CD4-positive, alpha-beta T cell (primary cell): ENCODE measurements around the gene MC2R. TPM values are rescaled to one million over a fixed set of nuclear protein-coding genes. Genes with fewer than 3 reads are reported as not detected.
A peak's percentile ranks its signal among the peaks of the same experiment; 100 is the strongest.

Experiments used
- ATAC-seq: fragments of 200-7000 bp; cut with Tn5 transposase; one replicate; pipeline ENCODE4 v1.10.0; 2022; ENCODE audit warnings: mild to moderate bottlenecking; ENCODE audit not compliant: poor library complexity
- CTCF ChIA-PET: fragments of 350-600 bp; sonication (Branson Sonifier 250); formaldehyde crosslinking; loops from one replicate; lab custom pipeline; 2021; ENCODE audit warnings: antibody characterized with exemption, inconsistent platforms; lab: Charles Lee
- POLR2A ChIA-PET: fragments of 350-600 bp; sonication (Branson Sonifier 250); formaldehyde crosslinking; loops from one replicate; lab custom pipeline; 2021; ENCODE audit warnings: antibody characterized with exemption, inconsistent platforms; lab: Charles Lee
- DNase-seq, 14 experiments: peaks; one replicate each; pipeline ENCODE4 v3.0.0-alpha.2; 2013 to 2020; ENCODE audit warnings: mixed read lengths in 2 of 14
- H3K27ac ChIP-seq, 2 donors: one replicate each; pipeline versions ENCODE4 v1.5.1 to v1.7.0; 2013; ENCODE audit warnings: low read length in 2 of 2, low read depth in 1 of 2, mild to moderate bottlenecking in 1 of 2
- H3K27me3 ChIP-seq, 2 experiments: 1 replicate in 1 of 2; 2 replicates in 1 of 2; pipeline versions ENCODE4 v1.6.1 to v1.7.0; 2013; ENCODE audit warnings: low read length in 2 of 2, control low read depth in 1 of 2, mild to moderate bottlenecking in 1 of 2, moderate library complexity in 1 of 2; ENCODE audit not compliant: insufficient read depth in 2 of 2, control insufficient read depth in 1 of 2
- H3K36me3 ChIP-seq: one replicate; pipeline ENCODE4 v1.6.1; 2013; ENCODE audit warnings: low read length, control low read depth; ENCODE audit not compliant: insufficient read depth
- H3K4me1 ChIP-seq: one replicate; pipeline ENCODE4 v1.6.1; 2013; ENCODE audit warnings: low read length, control low read depth; ENCODE audit not compliant: insufficient read depth
- H3K4me3 ChIP-seq: one replicate; pipeline ENCODE4 v1.5.1; 2013; ENCODE audit warnings: mild to moderate bottlenecking, low read length, moderate library complexity
- H3K9me3 ChIP-seq, 2 experiments: 1 replicate in 1 of 2; 2 replicates in 1 of 2; pipeline versions ENCODE4 v1.6.1 to v1.7.0; 2013; ENCODE audit warnings: low read length in 2 of 2, mild to moderate bottlenecking in 2 of 2, control low read depth in 1 of 2, moderate library complexity in 1 of 2; ENCODE audit not compliant: control insufficient read depth in 1 of 2, insufficient read depth in 1 of 2
- H3K27ac Mint-ChIP-seq: one replicate; pipeline ENCODE4 v1.8.0; 2020; ENCODE audit warnings: mixed read lengths
- H3K27me3 Mint-ChIP-seq: one replicate; pipeline ENCODE4 v1.8.0; 2021; ENCODE audit warnings: mixed read lengths
- H3K36me3 Mint-ChIP-seq: one replicate; pipeline ENCODE4 v1.8.0; 2021; ENCODE audit warnings: low read depth, mixed read lengths
- H3K4me1 Mint-ChIP-seq: one replicate; pipeline ENCODE4 v1.8.0; 2021; ENCODE audit warnings: low read depth, mixed read lengths
- H3K4me3 Mint-ChIP-seq: one replicate; pipeline ENCODE4 v1.8.0; 2020; ENCODE audit warnings: mild to moderate bottlenecking, mixed read lengths
- H3K9me3 Mint-ChIP-seq: one replicate; pipeline ENCODE4 v1.8.0; 2020; ENCODE audit warnings: mixed read lengths
- intact Hi-C, 2 experiments: fragments of 100-400 bp; cut with DNase I in 1 of 2; cut with micrococcal nuclease in 1 of 2; formaldehyde crosslinking; loops; one replicate each; pipeline versions ENCODE4 v1.15.1 to v1.9.0; 2023 to 2025; cut with DNase I, micrococcal nuclease
- total RNA-seq, 174 experiments: library from RNA in 2 of 174; stranded (reverse) in 2 of 174; gene quantifications; one replicate each; pipeline ENCODE4 v1.2.3 and lab custom pipeline; 2021 to 2026
- TF ChIP-seq, protein P1 (sequence below): fragments of 200-600 bp; IDR thresholded peaks from one replicate; pipeline ENCODE4 v1.8.0; 2022; ENCODE audit warnings: antibody characterized with exemption, mild to moderate bottlenecking

Gene MC2R
- total RNA-seq, 2 experiments from 2014 or later = not detected

DNA sequence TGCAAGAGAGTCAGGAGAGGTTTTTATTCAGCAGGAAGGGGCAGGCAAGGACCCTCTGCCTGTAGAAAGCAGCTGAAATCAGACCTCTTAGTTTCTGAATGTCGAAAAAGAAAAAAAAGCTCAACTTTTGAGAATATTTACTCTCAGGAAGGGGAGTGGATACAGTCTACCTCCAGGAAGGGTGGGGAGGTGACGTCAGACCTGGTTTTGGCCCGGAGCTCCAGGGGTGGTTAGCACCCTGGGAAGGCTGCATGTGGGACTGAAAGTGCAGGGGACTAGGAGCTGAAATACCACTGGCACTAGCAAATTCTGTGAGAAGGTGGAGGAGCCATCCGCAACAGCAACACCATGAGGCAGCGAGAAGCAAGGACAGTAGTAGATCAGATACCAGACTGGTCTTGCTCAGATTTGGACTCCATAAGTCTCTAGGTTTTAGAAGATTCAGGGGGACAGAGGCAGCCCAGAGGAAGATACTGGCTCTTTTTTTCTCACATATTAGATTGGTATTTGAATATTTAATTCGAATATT lies 19.8 kb downstream of the MC2R start:
- POLR2A ChIA-PET = no interaction called here
- CTCF ChIA-PET = no interaction called here
- no peak overlapping the region for H3K4me3 Mint-ChIP-seq
- no peaks in the 10 kb centered on the region for H3K36me3 Mint-ChIP-seq
- H3K9me3 Mint-ChIP-seq = peaks cover 9% of the 10 kb centered on the region
- intact Hi-C loops = no loop called here
- no peak overlapping the region for H3K4me3 ChIP-seq
- peaks cover 2 to 7% of the 10 kb centered on the region in 2 experiments for H3K27me3 ChIP-seq
- no peaks in the 10 kb centered on the region for H3K4me1 Mint-ChIP-seq
- no peaks in the 10 kb centered on the region for H3K36me3 ChIP-seq
- peaks cover 75% of the 10 kb centered on the region for H3K27me3 Mint-ChIP-seq
- H3K27ac Mint-ChIP-seq = no peak overlapping the region
- DNase-seq = no peak
- H3K9me3 ChIP-seq = peaks cover 0 to 4% of the 10 kb centered on the region in 2 experiments
- H3K27ac ChIP-seq = no peak overlapping the region
- TF ChIP-seq, protein P1, sequence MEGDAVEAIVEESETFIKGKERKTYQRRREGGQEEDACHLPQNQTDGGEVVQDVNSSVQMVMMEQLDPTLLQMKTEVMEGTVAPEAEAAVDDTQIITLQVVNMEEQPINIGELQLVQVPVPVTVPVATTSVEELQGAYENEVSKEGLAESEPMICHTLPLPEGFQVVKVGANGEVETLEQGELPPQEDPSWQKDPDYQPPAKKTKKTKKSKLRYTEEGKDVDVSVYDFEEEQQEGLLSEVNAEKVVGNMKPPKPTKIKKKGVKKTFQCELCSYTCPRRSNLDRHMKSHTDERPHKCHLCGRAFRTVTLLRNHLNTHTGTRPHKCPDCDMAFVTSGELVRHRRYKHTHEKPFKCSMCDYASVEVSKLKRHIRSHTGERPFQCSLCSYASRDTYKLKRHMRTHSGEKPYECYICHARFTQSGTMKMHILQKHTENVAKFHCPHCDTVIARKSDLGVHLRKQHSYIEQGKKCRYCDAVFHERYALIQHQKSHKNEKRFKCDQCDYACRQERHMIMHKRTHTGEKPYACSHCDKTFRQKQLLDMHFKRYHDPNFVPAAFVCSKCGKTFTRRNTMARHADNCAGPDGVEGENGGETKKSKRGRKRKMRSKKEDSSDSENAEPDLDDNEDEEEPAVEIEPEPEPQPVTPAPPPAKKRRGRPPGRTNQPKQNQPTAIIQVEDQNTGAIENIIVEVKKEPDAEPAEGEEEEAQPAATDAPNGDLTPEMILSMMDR = no peak
- ATAC-seq = no peak
- no peaks in the 10 kb centered on the region for H3K4me1 ChIP-seq

- Mint-ChIP-seq H3K27me3 (peaks cover 76% of the 10 kb centered on the region), H3K4me3 (no peak overlapping the region)
Observed at GRCh38 chr18:13894531-13894930, 20.8 kb downstream of the MC2R start.

GRCh38 chr18:13893418-13893760 lies 21.9 kb downstream of the MC2R start:
- H3K36me3 Mint-ChIP-seq = no peaks in the 10 kb centered on the region

More at GRCh38 chr18:13894531-13894930, 20.8 kb downstream of the MC2R start:
- Histone ChIP-seq H3K27me3 (peaks cover 2 to 7% of the 10 kb centered on the region in 2 experiments), H3K9me3 (no peaks in the 10 kb centered on the region), H3K36me3 (no peaks in the 10 kb centered on the region), H3K4me3 (no peak overlapping the region), H3K4me1 (no peaks in the 10 kb centered on the region), H3K27ac (no peak overlapping the region)
- no peak overlapping the region for H3K27ac Mint-ChIP-seq
- intact Hi-C loops = no loop called here
- CTCF ChIA-PET = no interaction called here
- H3K9me3 Mint-ChIP-seq = no peaks in the 10 kb centered on the region
- DNase-seq = no peak
- no peaks in the 10 kb centered on the region for H3K4me1 Mint-ChIP-seq
- H3K36me3 Mint-ChIP-seq = no peaks in the 10 kb centered on the region
- TF ChIP-seq, protein P1 = no peak
- POLR2A ChIA-PET = no interaction called here
- no peak for ATAC-seq

More at GRCh38 chr18:13893418-13893760, 21.9 kb downstream of the MC2R start:
- Mint-ChIP-seq H3K4me1 (no peaks in the 10 kb centered on the region), H3K9me3 (no peaks in the 10 kb centered on the region), H3K27ac (no peak overlapping the region), H3K27me3 (peaks cover 67% of the 10 kb centered on the region), H3K4me3 (no peak overlapping the region)
- Histone ChIP-seq H3K4me1 (no peaks in the 10 kb centered on the region), H3K27me3 (peaks cover 2 to 7% of the 10 kb centered on the region in 2 experiments), H3K4me3 (no peak overlapping the region), H3K36me3 (no peaks in the 10 kb centered on the region), H3K27ac (no peak overlapping the region), H3K9me3 (no peaks in the 10 kb centered on the region)
- ChIA-PET POLR2A (no interaction called here), CTCF (no interaction called here)
- DNase-seq (peak in 1 of 14 experiments; percentile 1), ATAC-seq (no peak)
- TF ChIP-seq, protein P1 = no peak
- intact Hi-C loops = no loop called here
